ENCODE measurements around the gene CRLF3. TPM values are rescaled to one million over a fixed set of nuclear protein-coding genes. Genes with fewer than 3 reads are reported as not detected.
"Not testable (repeated sequence)": the region's sequence is repeated elsewhere in the genome, so short reads cannot be mapped to it uniquely, and the experiment has no call there.

The CRLF3 gene
- total RNA-seq, 1 experiment from 2014 or later = 15.0 TPM

GRCh38 chr17:30788918-30789317, 35.6 kb downstream of the CRLF3 start:
- Mint-ChIP-seq H3K27me3 (ENCODE audit: insufficient read depth, unreplicated experiment) (no peaks in the 10 kb centered on the region), H3K9me3 (ENCODE audit: unreplicated experiment) (no peaks in the 10 kb centered on the region), H3K36me3 (ENCODE audit: insufficient read depth, unreplicated experiment) (peaks cover 93% of the 10 kb centered on the region), H3K27ac (ENCODE audit: low read depth, unreplicated experiment) (peak overlapping the region; percentile 3), H3K4me3 (ENCODE audit: unreplicated experiment) (no peak overlapping the region), H3K4me1 (ENCODE audit: insufficient read depth, unreplicated experiment) (no peaks in the 10 kb centered on the region)
- intact Hi-C loops (cut with micrococcal nuclease) = no loop called here
- TF ChIP-seq, protein P1, sequence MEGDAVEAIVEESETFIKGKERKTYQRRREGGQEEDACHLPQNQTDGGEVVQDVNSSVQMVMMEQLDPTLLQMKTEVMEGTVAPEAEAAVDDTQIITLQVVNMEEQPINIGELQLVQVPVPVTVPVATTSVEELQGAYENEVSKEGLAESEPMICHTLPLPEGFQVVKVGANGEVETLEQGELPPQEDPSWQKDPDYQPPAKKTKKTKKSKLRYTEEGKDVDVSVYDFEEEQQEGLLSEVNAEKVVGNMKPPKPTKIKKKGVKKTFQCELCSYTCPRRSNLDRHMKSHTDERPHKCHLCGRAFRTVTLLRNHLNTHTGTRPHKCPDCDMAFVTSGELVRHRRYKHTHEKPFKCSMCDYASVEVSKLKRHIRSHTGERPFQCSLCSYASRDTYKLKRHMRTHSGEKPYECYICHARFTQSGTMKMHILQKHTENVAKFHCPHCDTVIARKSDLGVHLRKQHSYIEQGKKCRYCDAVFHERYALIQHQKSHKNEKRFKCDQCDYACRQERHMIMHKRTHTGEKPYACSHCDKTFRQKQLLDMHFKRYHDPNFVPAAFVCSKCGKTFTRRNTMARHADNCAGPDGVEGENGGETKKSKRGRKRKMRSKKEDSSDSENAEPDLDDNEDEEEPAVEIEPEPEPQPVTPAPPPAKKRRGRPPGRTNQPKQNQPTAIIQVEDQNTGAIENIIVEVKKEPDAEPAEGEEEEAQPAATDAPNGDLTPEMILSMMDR (IDR thresholded peaks at IDR 0.05; ENCODE audit: unreplicated experiment) = no peak
- ChIA-PET CTCF (no interaction called here), POLR2A (no interaction called here)
- DNase-seq (ENCODE audit: unreplicated experiment) = no peak
- no TSS peak for BruUV-seq (replicated peaks)

DNA sequence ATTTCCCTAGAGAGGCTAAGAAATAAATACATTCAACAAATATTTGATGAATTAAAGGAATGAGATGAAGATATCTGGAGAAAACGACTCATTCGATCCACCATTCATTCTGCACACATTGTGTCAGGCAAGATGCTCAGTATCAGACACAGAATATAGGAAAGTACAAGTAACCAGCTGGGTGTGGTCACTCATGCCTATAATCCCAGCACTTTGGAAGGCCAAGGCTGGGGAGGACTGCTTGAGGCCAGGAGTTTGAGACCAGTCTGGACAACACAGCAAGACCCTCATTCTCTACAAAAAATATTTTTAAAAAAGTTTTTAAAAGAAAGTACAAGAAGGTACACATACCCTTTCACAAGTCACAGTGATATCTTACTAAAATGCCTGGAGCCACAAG, 42.3 kb downstream of the CRLF3 start:
- ChIA-PET POLR2A (interaction anchor here (0.7 kb wide), 1 partner anchor 1030 kb away, joined by 3 read pairs; no protein-coding TSS in a partner anchor), CTCF (interaction anchor here (0.6 kb wide), 1 partner anchor 74 kb away, joined by 3 read pairs; no protein-coding TSS in a partner anchor)
- DNase-seq (ENCODE audit: unreplicated experiment) = no peak
- Mint-ChIP-seq H3K27ac (ENCODE audit: low read depth, unreplicated experiment) (no peak overlapping the region), H3K36me3 (ENCODE audit: insufficient read depth, unreplicated experiment) (peaks cover 68% of the 10 kb centered on the region), H3K27me3 (ENCODE audit: insufficient read depth, unreplicated experiment) (no peaks in the 10 kb centered on the region), H3K4me3 (ENCODE audit: unreplicated experiment) (no peak overlapping the region), H3K4me1 (ENCODE audit: insufficient read depth, unreplicated experiment) (no peaks in the 10 kb centered on the region), H3K9me3 (ENCODE audit: unreplicated experiment) (no peaks in the 10 kb centered on the region)
- TF ChIP-seq, protein P1 (IDR thresholded peaks at IDR 0.05; ENCODE audit: unreplicated experiment) = no peak
- no TSS peak for BruUV-seq (replicated peaks)
- intact Hi-C loops (cut with micrococcal nuclease) = no loop called here

- ChIA-PET CTCF (no interaction called here), POLR2A (no interaction called here)
- intact Hi-C loops (cut with micrococcal nuclease) = no loop called here
- no peak for DNase-seq (ENCODE audit: unreplicated experiment)
- TF ChIP-seq, protein P1 (IDR thresholded peaks at IDR 0.05; ENCODE audit: unreplicated experiment) = no peak
- Mint-ChIP-seq H3K36me3 (ENCODE audit: insufficient read depth, unreplicated experiment) (peaks cover 51% of the 10 kb centered on the region), H3K27ac (ENCODE audit: low read depth, unreplicated experiment) (peak overlapping the region; percentile 14), H3K4me1 (ENCODE audit: insufficient read depth, unreplicated experiment) (no peaks in the 10 kb centered on the region), H3K27me3 (ENCODE audit: insufficient read depth, unreplicated experiment) (no peaks in the 10 kb centered on the region), H3K4me3 (ENCODE audit: unreplicated experiment) (no peak overlapping the region), H3K9me3 (ENCODE audit: unreplicated experiment) (no peaks in the 10 kb centered on the region)
- no TSS peak for BruUV-seq (replicated peaks)
These were observed 44.1 kb downstream of the CRLF3 start for GRCh38 chr17:30780343-30780742.

- DNase-seq (ENCODE audit: unreplicated experiment); intact Hi-C loops (cut with micrococcal nuclease); H3K4me3 Mint-ChIP-seq (ENCODE audit: unreplicated experiment); POLR2A ChIA-PET; H3K27ac Mint-ChIP-seq (ENCODE audit: low read depth, unreplicated experiment); H3K4me1 Mint-ChIP-seq (ENCODE audit: insufficient read depth, unreplicated experiment); BruUV-seq (replicated peaks); H3K9me3 Mint-ChIP-seq (ENCODE audit: unreplicated experiment); H3K27me3 Mint-ChIP-seq (ENCODE audit: insufficient read depth, unreplicated experiment); CTCF ChIA-PET: not testable (repeated sequence)
- H3K36me3 Mint-ChIP-seq (ENCODE audit: insufficient read depth, unreplicated experiment) = peaks cover 67% of the 10 kb centered on the region
These were observed 55.7 kb downstream of the CRLF3 start for GRCh38 chr17:30768771-30769170.

DNA sequence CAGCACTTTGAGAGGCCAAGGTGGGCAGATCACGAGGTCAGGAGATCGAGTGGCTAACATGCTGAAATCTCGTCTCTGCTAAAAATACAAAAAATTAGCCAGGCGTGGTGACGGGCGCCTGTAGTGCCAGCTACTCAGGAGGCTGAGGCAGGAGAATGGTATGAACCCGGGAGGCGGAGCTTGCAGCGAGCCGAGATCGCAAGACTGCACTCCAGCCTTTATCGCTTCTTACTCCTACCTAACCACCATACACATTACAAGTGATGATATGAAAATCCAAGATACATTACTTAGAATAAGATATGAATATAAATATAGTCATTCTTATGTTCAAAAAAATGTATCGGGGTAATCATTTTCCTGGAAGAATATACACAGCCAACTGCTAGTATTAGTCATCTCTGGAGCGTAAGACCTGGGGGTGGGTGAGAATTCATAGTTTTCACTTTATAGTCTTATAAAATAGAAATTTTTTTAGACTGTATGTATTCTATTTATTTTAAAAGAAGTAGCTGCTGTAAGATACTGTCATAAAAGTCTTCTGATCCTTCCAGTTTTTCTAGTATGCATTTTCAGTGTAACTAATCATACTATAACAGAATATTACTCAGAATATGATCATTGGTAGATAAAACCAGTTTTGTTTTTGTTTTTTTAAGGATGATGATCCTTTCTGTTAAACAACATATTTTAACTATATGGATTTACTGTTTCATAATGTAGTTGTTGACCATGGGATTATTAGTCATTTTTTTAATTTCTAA, 56.7 kb downstream of the CRLF3 start:
- H3K36me3 Mint-ChIP-seq (ENCODE audit: insufficient read depth, unreplicated experiment) = peaks cover 61% of the 10 kb centered on the region
- H3K9me3 Mint-ChIP-seq (ENCODE audit: unreplicated experiment); BruUV-seq (replicated peaks); intact Hi-C loops (cut with micrococcal nuclease); H3K4me1 Mint-ChIP-seq (ENCODE audit: insufficient read depth, unreplicated experiment); CTCF ChIA-PET; POLR2A ChIA-PET; H3K27ac Mint-ChIP-seq (ENCODE audit: low read depth, unreplicated experiment); DNase-seq (ENCODE audit: unreplicated experiment); H3K4me3 Mint-ChIP-seq (ENCODE audit: unreplicated experiment); H3K27me3 Mint-ChIP-seq (ENCODE audit: insufficient read depth, unreplicated experiment): not testable (repeated sequence)

Measured in MCF 10A (cell line).